ENCODE results near the gene MRPS17. TPM values are rescaled to one million over a fixed set of nuclear protein-coding genes. Genes with fewer than 3 reads are reported as not detected.

MRPS17 gene
- total RNA-seq, 5 donors from 2014 or later (not counting 1 experiment from before 2014, with no cell fraction given), result 7.8 to 12.2 (median 11.1) TPM

Other genes with a start within 250 kb of the MRPS17 start
- not detected for gene SEPTIN14, start 89.1 kb upstream of the MRPS17 start, total RNA-seq
- 1 to 10 TPM; 2.8 to 5.5 (median 4.1) TPM for gene ZNF713, start 64.4 kb upstream of the MRPS17 start, total RNA-seq
- 10 to 100 TPM; 24.1 to 38.6 (median 28.4) TPM for gene NIPSNAP2, start 12.7 kb downstream of the MRPS17 start, total RNA-seq
- gene PSPH, start 99.6 kb downstream of the MRPS17 start, total RNA-seq, result 1 to 10 TPM; 1.9 to 8.3 (median 5.7) TPM
- gene CCT6A, start 99.9 kb downstream of the MRPS17 start, total RNA-seq, result 10 to 100 TPM; 44.6 to 74.7 (median 70.3) TPM
- 100 to 1,000 TPM; 127 to 182 (median 174) TPM for gene SUMF2, start 112.4 kb downstream of the MRPS17 start, total RNA-seq
- gene PHKG1, start 141.1 kb downstream of the MRPS17 start, total RNA-seq, result 1 to 10 TPM; 2.6 to 5.5 (median 3.7) TPM
- gene CHCHD2, start 154.6 kb downstream of the MRPS17 start, total RNA-seq, result 100 to 1,000 TPM; 173 to 209 (median 189) TPM
- under 1 TPM in 1 of 5 donors, not detected in 4; 0.67 TPM for gene NUPR2, start 164.5 kb downstream of the MRPS17 start, total RNA-seq